ENCODE data around the gene CMSS1. TPM values are rescaled to one million over a fixed set of nuclear protein-coding genes. Genes with fewer than 3 reads are reported as not detected.

The CMSS1 gene
- total and polyA plus RNA-seq, 3 donors from 2014 or later = 24.6 to 47.9 (median 24.9) TPM

- DNase-seq = no peak
- 93 to 94% methylated on average over 3 of the region's 3 CpGs for WGBS, 2 donors
- no peak overlapping the region for H3K27ac ChIP-seq
- no peaks in the 10 kb centered on the region for H3K36me3 ChIP-seq (ENCODE audit: low read depth, missing control alignments)
- H3K4me3 ChIP-seq = no peak overlapping the region
- no peaks in the 10 kb centered on the region for H3K27me3 ChIP-seq
- intact Hi-C loops (cut with DNase I; ENCODE audit: low total_unique reads) = no loop called here
- H3K4me1 ChIP-seq = no peaks in the 10 kb centered on the region
- H3K9me3 ChIP-seq = no peaks in the 10 kb centered on the region
- TF ChIP-seq POLR2A (IDR thresholded peaks at IDR 0.05) = no peak
- no peak for TF ChIP-seq CTCF (IDR thresholded peaks at IDR 0.05)
Observed at GRCh38 chr3:100170486-100170885, 352.8 kb downstream of the CMSS1 start.

- Histone ChIP-seq H3K4me3 (no peak overlapping the region), H3K4me1 (no peaks in the 10 kb centered on the region), H3K36me3 (ENCODE audit: low read depth, missing control alignments) (no peaks in the 10 kb centered on the region), H3K9me3 (no peaks in the 10 kb centered on the region), H3K27ac (no peak overlapping the region), H3K27me3 (no peaks in the 10 kb centered on the region)
- TF ChIP-seq POLR2A (IDR thresholded peaks at IDR 0.05) = no peak
- no peak for TF ChIP-seq CTCF (IDR thresholded peaks at IDR 0.05)
- no peak for DNase-seq
- 82 to 87% methylated on average over 6 of the region's 6 CpGs for WGBS, 2 donors
- intact Hi-C loops (cut with DNase I; ENCODE audit: low total_unique reads) = no loop called here
Observed at GRCh38 chr3:100171211-100171914, 353.7 kb downstream of the CMSS1 start.

- Histone ChIP-seq H3K27me3 (no peaks in the 10 kb centered on the region), H3K4me1 (no peaks in the 10 kb centered on the region), H3K36me3 (ENCODE audit: low read depth, missing control alignments) (no peaks in the 10 kb centered on the region), H3K9me3 (no peaks in the 10 kb centered on the region), H3K27ac (no peak overlapping the region), H3K4me3 (no peak overlapping the region)
- WGBS, 2 donors = 40 to 57% methylated on average over 1 of the region's 1 CpG
- no peak for DNase-seq
- TF ChIP-seq CTCF (IDR thresholded peaks at IDR 0.05) = no peak
- no peak for TF ChIP-seq POLR2A (IDR thresholded peaks at IDR 0.05)
- intact Hi-C loops (cut with DNase I; ENCODE audit: low total_unique reads) = no loop called here
Observed at GRCh38 chr3:100173961-100174360, 356.3 kb downstream of the CMSS1 start.

GRCh38 chr3:100175637-100176280, 358.1 kb downstream of the CMSS1 start:
- no peaks in the 10 kb centered on the region for H3K27me3 ChIP-seq
- no peaks in the 10 kb centered on the region for H3K36me3 ChIP-seq (ENCODE audit: low read depth, missing control alignments)
- no peak for DNase-seq
- H3K4me3 ChIP-seq = no peak overlapping the region
- no peak overlapping the region for H3K27ac ChIP-seq
- no peak for TF ChIP-seq POLR2A (IDR thresholded peaks at IDR 0.05)
- TF ChIP-seq CTCF (IDR thresholded peaks at IDR 0.05) = no peak
- no peaks in the 10 kb centered on the region for H3K9me3 ChIP-seq
- no peaks in the 10 kb centered on the region for H3K4me1 ChIP-seq
- 82% methylated on average over 6 of the region's 6 CpGs for WGBS, 2 donors
- intact Hi-C loops (cut with DNase I; ENCODE audit: low total_unique reads) = no loop called here
